Effector memory CD8-positive, alpha-beta T cell (primary cell): ENCODE data around the gene GINS3.

Experiments used
- ATAC-seq: fragments of 150-1000 bp; cut with Tn5 transposase; replicated peaks from 2 replicates; pipeline ENCODE4 v1.10.0; 2021; ENCODE audit warnings: mild to moderate bottlenecking, moderate library complexity
- DNase-seq, 3 experiments: peaks; one replicate each; pipeline ENCODE4 v3.0.0; 2021
- H3K27ac Mint-ChIP-seq, 2 donors: one replicate each; pipeline ENCODE4 v1.8.0; 2022; ENCODE audit warnings: mild to moderate bottlenecking in 2 of 2, mixed read lengths in 2 of 2, moderate library complexity in 2 of 2
- H3K27me3 Mint-ChIP-seq, 2 donors: one replicate each; pipeline ENCODE4 v1.8.0; 2022; ENCODE audit warnings: mixed read lengths in 2 of 2
- H3K36me3 Mint-ChIP-seq: one replicate; pipeline ENCODE4 v1.8.0; 2022; ENCODE audit warnings: mild to moderate bottlenecking, moderate library complexity, mixed read lengths; ENCODE audit not compliant: insufficient read depth
- H3K4me1 Mint-ChIP-seq, 2 donors: one replicate each; pipeline ENCODE4 v1.8.0; 2022; ENCODE audit warnings: low read depth in 2 of 2, mixed read lengths in 2 of 2
- H3K4me3 Mint-ChIP-seq, 2 donors: one replicate each; pipeline ENCODE4 v1.8.0; 2022; ENCODE audit warnings: mild to moderate bottlenecking in 2 of 2, mixed read lengths in 2 of 2, moderate library complexity in 2 of 2
- H3K9me3 Mint-ChIP-seq, 2 donors: one replicate each; pipeline ENCODE4 v1.8.0; 2022; ENCODE audit warnings: mixed read lengths in 2 of 2

The GINS3 gene

GRCh38 chr16:58448890-58449289, 56.6 kb downstream of the GINS3 start:
- no peak for ATAC-seq

GRCh38 chr16:58449306-58449705, 57.0 kb downstream of the GINS3 start:
- H3K27ac Mint-ChIP-seq, result no peak overlapping the region

More at GRCh38 chr16:58448890-58449289, 56.6 kb downstream of the GINS3 start:
- no peaks in the 10 kb centered on the region for H3K9me3 Mint-ChIP-seq
- H3K36me3 Mint-ChIP-seq, result no peaks in the 10 kb centered on the region
- no peak overlapping the region for H3K27ac Mint-ChIP-seq
- peaks cover 9 to 22% of the 10 kb centered on the region in 2 donors for H3K27me3 Mint-ChIP-seq
- H3K4me1 Mint-ChIP-seq, result peaks cover 4% of the 10 kb centered on the region in 2 donors
- DNase-seq, result no peak
- H3K4me3 Mint-ChIP-seq, result no peak overlapping the region

GRCh38 chr16:58449768-58450167, 57.5 kb downstream of the GINS3 start:
- H3K36me3 Mint-ChIP-seq, result no peaks in the 10 kb centered on the region

More at GRCh38 chr16:58449306-58449705, 57.0 kb downstream of the GINS3 start:
- Mint-ChIP-seq H3K4me1 (peaks cover 4% of the 10 kb centered on the region in 2 donors), H3K9me3 (no peaks in the 10 kb centered on the region), H3K27me3 (peaks cover 13 to 26% of the 10 kb centered on the region in 2 donors), H3K4me3 (no peak overlapping the region), H3K36me3 (no peaks in the 10 kb centered on the region)
- DNase-seq (no peak), ATAC-seq (no peak)

GRCh38 chr16:58450590-58450989, 58.3 kb downstream of the GINS3 start:
- ATAC-seq, result no peak
- no peak overlapping the region for H3K27ac Mint-ChIP-seq
- H3K4me3 Mint-ChIP-seq, result no peak overlapping the region
- no peaks in the 10 kb centered on the region for H3K9me3 Mint-ChIP-seq
- no peaks in the 10 kb centered on the region for H3K36me3 Mint-ChIP-seq
- DNase-seq, result no peak
- H3K27me3 Mint-ChIP-seq, result peaks cover 23 to 34% of the 10 kb centered on the region in 2 donors
- H3K4me1 Mint-ChIP-seq, result peaks cover 4% of the 10 kb centered on the region in 2 donors

More at GRCh38 chr16:58449768-58450167, 57.5 kb downstream of the GINS3 start:
- H3K27ac Mint-ChIP-seq, result no peak overlapping the region
- H3K4me1 Mint-ChIP-seq, result peaks cover 4% of the 10 kb centered on the region in 2 donors
- H3K9me3 Mint-ChIP-seq, result no peaks in the 10 kb centered on the region
- H3K4me3 Mint-ChIP-seq, result no peak overlapping the region
- DNase-seq (no peak), ATAC-seq (peak; percentile 57)
- peaks cover 18 to 31% of the 10 kb centered on the region in 2 donors for H3K27me3 Mint-ChIP-seq

GRCh38 chr16:58451265-58451689, 59.0 kb downstream of the GINS3 start:
- peaks cover 23 to 39% of the 10 kb centered on the region in 2 donors for H3K27me3 Mint-ChIP-seq

GRCh38 chr16:58451945-58452401, 59.7 kb downstream of the GINS3 start:
- H3K36me3 Mint-ChIP-seq, result no peaks in the 10 kb centered on the region
- H3K27ac Mint-ChIP-seq, result no peak overlapping the region
- ATAC-seq (no peak), DNase-seq (no peak)
- peaks cover 23 to 46% of the 10 kb centered on the region in 2 donors for H3K27me3 Mint-ChIP-seq
- peaks cover 4% of the 10 kb centered on the region in 2 donors for H3K4me1 Mint-ChIP-seq
- no peak overlapping the region for H3K4me3 Mint-ChIP-seq
- H3K9me3 Mint-ChIP-seq, result no peaks in the 10 kb centered on the region

More at GRCh38 chr16:58451265-58451689, 59.0 kb downstream of the GINS3 start:
- no peak for ATAC-seq
- Mint-ChIP-seq H3K27ac (no peak overlapping the region), H3K36me3 (no peaks in the 10 kb centered on the region), H3K9me3 (no peaks in the 10 kb centered on the region), H3K4me1 (peaks cover 4% of the 10 kb centered on the region in 2 donors), H3K4me3 (no peak overlapping the region)
- DNase-seq, result no peak

GRCh38 chr16:58452640-58453039, 60.4 kb downstream of the GINS3 start:
- Mint-ChIP-seq H3K4me1 (peaks cover 4% of the 10 kb centered on the region in 2 donors), H3K27me3 (peaks cover 23 to 53% of the 10 kb centered on the region in 2 donors), H3K27ac (no peak overlapping the region), H3K36me3 (no peaks in the 10 kb centered on the region), H3K4me3 (no peak overlapping the region), H3K9me3 (no peaks in the 10 kb centered on the region)
- no peak for DNase-seq
- no peak for ATAC-seq

- peaks cover 4% of the 10 kb centered on the region in 2 donors for H3K4me1 Mint-ChIP-seq
- no peak overlapping the region for H3K27ac Mint-ChIP-seq
- DNase-seq (no peak), ATAC-seq (no peak)
- H3K36me3 Mint-ChIP-seq, result no peaks in the 10 kb centered on the region
- H3K9me3 Mint-ChIP-seq, result no peaks in the 10 kb centered on the region
- H3K27me3 Mint-ChIP-seq, result peaks cover 23 to 59% of the 10 kb centered on the region in 2 donors
- H3K4me3 Mint-ChIP-seq, result no peak overlapping the region
Observed at GRCh38 chr16:58454178-58454577, 61.9 kb downstream of the GINS3 start.

- Mint-ChIP-seq H3K4me3 (no peak overlapping the region), H3K4me1 (peaks cover 0 to 2% of the 10 kb centered on the region in 2 donors), H3K9me3 (no peaks in the 10 kb centered on the region), H3K27ac (no peak overlapping the region), H3K27me3 (peaks cover 23 to 63% of the 10 kb centered on the region in 2 donors), H3K36me3 (no peaks in the 10 kb centered on the region)
- DNase-seq, result no peak
- no peak for ATAC-seq
Observed at GRCh38 chr16:58454856-58455255, 62.6 kb downstream of the GINS3 start.
